Aorta (tissue), 5 donors: ENCODE results near the gene FGD6. TPM values are rescaled to one million over a fixed set of nuclear protein-coding genes. Genes with fewer than 3 reads are reported as not detected.
"Not testable (repeated sequence)": the region's sequence is repeated elsewhere in the genome, so short reads cannot be mapped to it uniquely, and the experiment has no call there.

Experiments
- ATAC-seq: fragments of 200-7000 bp; cut with Tn5 transposase; one replicate; pipeline ENCODE4 v1.9.1; 2022; ENCODE audit warnings: moderate library complexity; ENCODE audit not compliant: low FRiP score
- DNase-seq, 2 donors: peaks; one replicate each; pipeline ENCODE4 v3.0.0-alpha.2; 2020
- H3K27ac ChIP-seq, 2 donors: one replicate each; pipeline ENCODE4 v1.5.1; 2013; ENCODE audit warnings: low read length in 2 of 2, mild to moderate bottlenecking in 2 of 2, moderate library complexity in 2 of 2, control low read depth in 1 of 2, inconsistent platforms in 1 of 2, low read depth in 1 of 2
- H3K27me3 ChIP-seq, 2 donors: one replicate each; pipeline ENCODE4 v1.6.1; 2013; ENCODE audit warnings: control low read depth in 1 of 2, low read length in 1 of 2, mild to moderate bottlenecking in 1 of 2, moderate library complexity in 1 of 2; ENCODE audit not compliant: insufficient read depth in 2 of 2, control insufficient read depth in 1 of 2
- H3K36me3 ChIP-seq, 2 donors: one replicate each; pipeline ENCODE4 v1.6.1; 2013; ENCODE audit warnings: control low read depth in 1 of 2, low read length in 1 of 2, mild to moderate bottlenecking in 1 of 2; ENCODE audit not compliant: insufficient read depth in 2 of 2, control insufficient read depth in 1 of 2
- H3K4me1 ChIP-seq, 2 donors: one replicate each; pipeline ENCODE4 v1.6.1; 2013; ENCODE audit warnings: low read length in 2 of 2, control low read depth in 1 of 2, mild to moderate bottlenecking in 1 of 2, moderate library complexity in 1 of 2; ENCODE audit not compliant: insufficient read depth in 2 of 2, control insufficient read depth in 1 of 2
- H3K4me3 ChIP-seq, 2 donors: one replicate each; pipeline ENCODE4 v1.5.1; 2013; ENCODE audit warnings: low read length in 2 of 2, control low read depth in 1 of 2, mild to moderate bottlenecking in 1 of 2
- H3K9me3 ChIP-seq: one replicate; pipeline ENCODE4 v1.6.1; 2013; ENCODE audit warnings: mild to moderate bottlenecking, low read length; ENCODE audit not compliant: control insufficient read depth
- WGBS, 2 donors: extraction: QIAGEN DNeasy Blood & Tissue Kit; methylation state at CpG; one replicate each; pipeline ENCODE4 v1.1.7; 2013; 5-methylcytosine and 5-hydroxymethylcytosine counted together
- intact Hi-C, 2 donors: fragments of 100-400 bp; cut with DNase I; formaldehyde crosslinking; loops; one replicate each; pipeline versions ENCODE4 v1.14.2 to v1.15.0; 2022
- polyA plus RNA-seq, 2 donors: library from polyadenylated mRNA; stranded (reverse); fragments of 200-250 nt; gene quantifications; one replicate each; pipeline ENCODE4 v1.2.3, GENCODE V29; 2013
- total RNA-seq, 2 donors: library from RNA; stranded (reverse); fragmentation: NEBNext Ultra II Directional; extraction: Animal tissue kit (Norgen Biotek cat#: 25700); gene quantifications; one replicate each; pipeline ENCODE4 v1.2.1, GENCODE V29; 2021
- donor health status: healthy with polysubstance abuse.
- donor health status: Bipolar disorder and iron deficiency.
- donor health status: DM: no; HTN: no; CAD: no.
- donor health status: DM: no; HTN: no; CAD: no.
- donor health status: DM: yes; HTN: yes; CAD: no.

The FGD6 gene
- total and polyA plus RNA-seq, 4 donors, result 0.95 to 15.5 (median 5.1) TPM

DNA sequence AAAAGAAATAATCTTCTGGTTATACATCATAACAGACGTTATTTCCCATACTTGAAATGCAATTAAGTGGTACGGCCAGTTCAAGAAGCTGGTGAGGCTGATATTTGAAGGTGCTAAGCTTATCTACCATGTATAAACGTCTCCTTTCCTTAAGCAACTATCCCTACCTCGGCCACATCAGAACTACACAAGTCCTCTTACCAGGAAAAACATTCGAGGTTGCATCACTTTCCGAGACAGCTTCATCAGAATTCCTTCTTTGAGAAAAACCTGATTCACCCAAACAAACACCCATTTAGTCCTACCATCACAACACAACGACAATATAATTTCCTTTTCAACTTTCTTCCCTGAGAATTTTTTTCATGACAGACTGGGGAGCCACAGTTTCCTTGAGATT lies 109.9 kb downstream of the FGD6 start:
- Histone ChIP-seq H3K36me3 (peaks cover 0 to 3% of the 10 kb centered on the region in 2 donors), H3K27me3 (no peaks in the 10 kb centered on the region), H3K4me3 (no peak overlapping the region), H3K27ac (no peak overlapping the region), H3K4me1 (no peaks in the 10 kb centered on the region), H3K9me3 (no peaks in the 10 kb centered on the region)
- DNase-seq, result no peak
- 85% methylated on average over 7 of the region's 7 CpGs for WGBS, 2 donors
- no peak for ATAC-seq
- intact Hi-C loops, result no loop called here

- ATAC-seq, result no peak
- peaks cover 0 to 3% of the 10 kb centered on the region in 2 donors for H3K36me3 ChIP-seq
- WGBS, 2 donors, result 95 to 96% methylated on average over 8 of the region's 8 CpGs
These were observed 111.7 kb downstream of the FGD6 start for GRCh38 chr12:95105540-95105939.

DNA sequence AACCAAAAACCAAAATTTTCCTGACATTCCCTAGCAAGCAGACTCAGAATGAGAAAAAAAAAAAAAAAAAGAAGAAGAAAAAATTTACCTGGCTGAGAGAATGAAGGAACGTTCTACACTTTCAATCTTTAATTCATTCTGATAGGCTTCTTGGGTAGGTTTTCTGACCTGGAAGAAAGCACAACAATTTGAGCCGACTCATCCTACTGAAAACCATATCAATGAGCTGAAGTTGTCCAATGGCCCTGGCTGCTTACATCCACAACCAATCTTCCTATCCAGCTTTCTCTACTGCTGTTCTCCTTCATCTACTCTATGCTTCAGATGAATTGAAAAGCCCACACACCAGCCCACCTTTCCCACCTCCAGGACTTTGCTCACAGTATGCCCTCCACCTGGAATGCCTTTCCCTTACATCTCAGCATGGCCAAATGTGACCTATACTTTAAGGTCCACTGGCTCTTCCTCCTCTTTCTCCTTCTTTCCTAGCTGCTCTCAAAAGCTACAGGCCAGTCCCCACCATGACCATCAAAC lies 112.3 kb downstream of the FGD6 start:
- H3K27ac ChIP-seq, result no peak overlapping the region

More at GRCh38 chr12:95105540-95105939, 111.7 kb downstream of the FGD6 start:
- no peak overlapping the region for H3K4me3 ChIP-seq
- no peak for DNase-seq
- no peaks in the 10 kb centered on the region for H3K9me3 ChIP-seq
- no peaks in the 10 kb centered on the region for H3K27me3 ChIP-seq
- no peak overlapping the region for H3K27ac ChIP-seq
- intact Hi-C loops, result no loop called here
- no peaks in the 10 kb centered on the region for H3K4me1 ChIP-seq

DNA sequence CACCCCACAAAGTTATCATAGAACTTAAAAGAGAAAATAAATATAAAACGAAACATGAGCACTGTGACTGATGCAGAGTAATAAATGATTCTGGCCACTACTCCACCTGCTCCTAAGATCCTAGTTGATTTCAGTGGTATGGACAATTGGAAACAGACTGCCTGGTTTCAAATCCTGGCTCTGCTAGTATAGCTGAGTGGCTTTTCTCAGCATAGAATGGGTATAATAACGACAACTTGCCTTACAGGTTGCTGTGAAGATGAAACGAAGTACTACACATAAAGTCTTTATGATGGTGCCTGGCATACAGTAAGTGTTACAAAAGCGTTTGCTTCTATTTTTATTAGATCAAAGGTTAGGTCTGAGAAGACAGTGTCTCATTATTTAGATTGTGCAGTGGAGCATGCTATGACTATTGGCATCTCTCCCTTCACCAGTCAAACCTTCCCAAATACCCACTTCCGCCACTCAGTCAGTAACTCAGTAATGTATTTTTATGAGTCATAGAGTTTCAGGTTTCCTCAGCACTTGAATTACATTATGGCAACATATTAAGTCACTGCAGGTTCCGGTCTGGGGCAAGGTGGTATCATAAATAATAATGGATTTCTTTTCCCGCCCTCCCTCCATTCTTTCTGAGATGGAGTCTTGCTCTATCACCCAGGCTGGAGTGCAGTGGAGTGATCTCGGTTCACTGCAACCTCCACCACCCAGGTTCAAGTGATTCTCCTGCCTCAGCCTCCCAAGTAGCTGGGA lies 114.2 kb downstream of the FGD6 start:
- Histone ChIP-seq H3K36me3 (peaks cover 0 to 1% of the 10 kb centered on the region in 2 donors), H3K4me1 (no peaks in the 10 kb centered on the region), H3K27ac (no peak overlapping the region), H3K27me3 (no peaks in the 10 kb centered on the region), H3K4me3 (no peak overlapping the region), H3K9me3 (no peaks in the 10 kb centered on the region)
- WGBS, 2 donors, result 82 to 85% methylated on average over 8 of the region's 8 CpGs
- ATAC-seq, result no peak
- intact Hi-C loops, result no loop called here
- DNase-seq, result no peak

More for the DNA sequence above, 112.3 kb downstream of the FGD6 start:
- Histone ChIP-seq H3K9me3 (no peaks in the 10 kb centered on the region), H3K4me1 (no peaks in the 10 kb centered on the region), H3K4me3 (no peak overlapping the region), H3K36me3 (peaks cover 0 to 3% of the 10 kb centered on the region in 2 donors), H3K27me3 (no peaks in the 10 kb centered on the region)
- no peak for DNase-seq
- intact Hi-C loops, result no loop called here
- no peak for ATAC-seq
- 94 to 98% methylated on average over 2 of the region's 2 CpGs for WGBS, 2 donors

- intact Hi-C loops, DNase-seq, H3K36me3 ChIP-seq, H3K27ac ChIP-seq, H3K27me3 ChIP-seq, ATAC-seq, H3K4me1 ChIP-seq, H3K4me3 ChIP-seq, H3K9me3 ChIP-seq: not testable (repeated sequence)
- WGBS, 2 donors, result 95 to 98% methylated on average over 5 of the region's 5 CpGs
These were observed 115.3 kb downstream of the FGD6 start for GRCh38 chr12:95101957-95102356.

DNA sequence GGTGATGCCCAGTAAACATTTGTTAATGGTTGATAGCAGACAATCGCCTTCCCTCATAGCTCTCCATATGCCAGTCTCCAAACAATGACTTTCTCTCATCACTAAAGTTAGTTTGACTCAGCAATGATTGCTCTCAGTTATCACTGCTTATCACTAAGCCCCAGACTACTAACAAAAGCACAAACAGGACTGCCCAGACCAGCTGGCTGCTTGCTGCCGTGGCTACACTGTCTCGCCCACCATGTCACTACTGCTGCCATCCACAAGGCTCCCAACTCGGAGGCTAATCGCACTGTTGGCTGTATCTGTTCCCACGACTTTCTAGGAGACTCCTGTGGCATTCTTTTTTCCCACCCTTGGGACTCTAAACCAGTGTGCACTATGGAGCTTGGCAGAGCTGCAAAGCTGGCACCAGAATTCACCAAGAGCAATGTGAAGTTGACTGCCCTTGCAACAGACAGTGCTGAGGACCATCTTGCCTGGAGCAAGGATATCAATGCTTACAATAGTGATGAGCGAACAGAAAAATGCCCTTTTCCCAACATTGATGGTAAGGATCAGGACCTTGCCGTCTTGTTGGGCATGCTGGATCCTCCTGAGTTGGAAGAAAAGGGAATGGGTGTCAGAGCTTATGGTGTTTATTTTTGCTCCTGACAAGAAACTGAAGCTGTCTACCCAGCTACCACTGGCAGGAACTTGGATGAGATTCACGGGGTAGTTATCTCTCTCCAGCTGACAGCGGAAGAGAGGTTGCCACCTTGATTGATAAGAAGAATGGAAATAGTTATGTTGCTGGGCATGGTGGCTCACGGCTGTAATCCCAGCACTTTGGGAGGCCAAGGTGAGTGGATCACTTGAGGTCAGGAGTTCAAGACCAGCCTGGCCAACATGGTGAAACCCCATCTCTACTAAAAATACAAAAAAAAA lies 116.7 kb downstream of the FGD6 start:
- DNase-seq (no peak), ATAC-seq (no peak)
- 64 to 68% methylated on average over 11 of the region's 11 CpGs for WGBS, 2 donors
- Histone ChIP-seq H3K36me3 (peaks cover 0 to 1% of the 10 kb centered on the region in 2 donors), H3K27me3 (no peaks in the 10 kb centered on the region), H3K9me3 (no peaks in the 10 kb centered on the region), H3K27ac (no peak overlapping the region), H3K4me1 (no peaks in the 10 kb centered on the region), H3K4me3 (no peak overlapping the region)
- intact Hi-C loops, result no loop called here

DNA sequence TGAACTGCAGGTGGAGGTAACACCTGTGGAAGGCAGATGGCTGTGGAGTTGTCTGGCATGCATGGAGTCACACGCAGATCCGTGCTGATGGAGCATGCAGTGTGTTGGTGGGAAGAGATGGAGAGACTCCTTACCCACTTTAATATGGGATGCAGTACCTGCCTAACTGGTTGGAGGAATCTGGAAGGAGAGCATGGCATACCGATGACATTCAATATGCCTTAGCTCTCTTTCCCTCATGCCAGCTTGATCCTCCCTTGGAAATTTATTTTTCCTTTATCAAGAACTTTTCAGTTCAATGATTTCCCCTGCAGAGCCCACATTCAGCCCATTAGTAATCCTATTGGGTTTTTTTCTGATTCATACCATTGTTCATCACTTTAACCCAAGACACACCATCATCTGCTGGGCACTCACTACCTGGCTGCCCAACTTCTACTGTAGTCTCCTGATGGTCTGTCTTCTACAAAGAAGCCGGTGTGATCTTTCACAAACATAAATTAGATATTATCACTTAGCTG lies 117.9 kb downstream of the FGD6 start:
- no peak overlapping the region for H3K4me3 ChIP-seq
- WGBS, 2 donors, result 98% methylated on average over 4 of the region's 4 CpGs
- H3K27ac ChIP-seq, result no peak overlapping the region
- peaks cover 0 to 1% of the 10 kb centered on the region in 2 donors for H3K36me3 ChIP-seq
- no peaks in the 10 kb centered on the region for H3K27me3 ChIP-seq
- intact Hi-C loops, result no loop called here
- no peak for ATAC-seq
- H3K4me1 ChIP-seq, result no peaks in the 10 kb centered on the region
- no peak for DNase-seq
- H3K9me3 ChIP-seq, result no peaks in the 10 kb centered on the region

DNA sequence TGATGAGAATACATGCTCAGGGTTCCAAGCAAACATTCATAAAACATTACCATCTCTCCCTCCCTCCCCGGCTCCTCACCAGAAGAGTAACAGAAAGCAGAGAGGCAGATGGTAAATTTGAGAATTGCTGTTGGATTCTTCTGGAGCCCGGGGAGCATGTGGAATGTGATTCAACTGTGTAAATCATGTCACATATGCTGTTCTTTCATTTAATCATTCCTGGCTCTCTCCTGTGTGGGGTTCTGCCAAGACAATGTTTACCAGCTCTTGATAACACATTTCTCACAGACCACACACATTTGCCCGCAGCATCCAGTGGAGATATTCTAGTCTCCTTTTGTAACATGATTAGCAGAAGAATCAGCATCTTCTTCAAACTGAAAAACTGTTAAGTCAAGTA lies 120.4 kb downstream of the FGD6 start:
- no peak for DNase-seq

More for the DNA sequence above, 120.4 kb downstream of the FGD6 start:
- 6 to 12% methylated on average over 3 of the region's 3 CpGs for WGBS, 2 donors
- peak; percentile 58 for ATAC-seq
- intact Hi-C loops, result no loop called here
- no peak overlapping the region for H3K4me3 ChIP-seq
- H3K27me3 ChIP-seq, result no peaks in the 10 kb centered on the region
- H3K4me1 ChIP-seq, result no peaks in the 10 kb centered on the region
- H3K9me3 ChIP-seq, result no peaks in the 10 kb centered on the region
- peak overlapping the region in 1 of 2 donors; percentile 27 for H3K27ac ChIP-seq
- no peaks in the 10 kb centered on the region for H3K36me3 ChIP-seq
